Adrenal gland (tissue), 5 donors: ENCODE measurements around the gene NRP2.

Experiments
- POLR2A ChIP-seq, 2 donors: fragments of 450-650 bp; IDR thresholded peaks; one replicate each; pipeline ENCODE4 v1.6.1; 2017; ENCODE audit warnings: antibody characterized with exemption in 2 of 2, mild to moderate bottlenecking in 2 of 2, moderate library complexity in 1 of 2
- TF ChIP-seq, protein P1 (sequence below), 6 experiments: fragments of 450-650 bp in 4 of 6; fragments of 200-600 bp in 2 of 6; sonication (generic) in 1 of 6; IDR thresholded peaks; 1 replicate in 5 of 6; 2 replicates in 1 of 6; pipeline versions ENCODE4 v1.5.1 to v1.8.0; 2016 to 2021; ENCODE audit warnings: antibody characterized with exemption in 6 of 6, mild to moderate bottlenecking in 2 of 6, moderate library complexity in 1 of 6
- donor health status: DM: no; HTN: no; CAD: no.

DNA sequence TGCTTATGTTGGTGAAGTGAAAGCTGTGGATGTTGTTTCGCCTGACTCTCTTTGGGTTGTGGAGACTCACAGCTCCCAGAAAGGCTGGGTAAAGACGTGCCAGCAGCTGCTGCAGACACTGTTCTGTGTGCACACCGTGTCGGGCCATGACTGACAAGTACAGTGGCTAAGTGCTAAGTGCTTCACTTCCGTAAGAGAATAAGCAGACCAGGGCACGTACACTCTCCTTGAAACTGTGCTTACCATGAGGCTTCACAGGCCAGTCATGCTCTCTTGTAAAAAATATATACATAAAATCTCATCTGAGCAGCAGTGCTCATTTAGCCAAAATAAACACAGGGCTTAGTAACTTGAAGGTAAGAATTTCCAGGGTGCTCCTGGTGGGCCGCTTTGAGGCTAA is 86.0 kb downstream of the NRP2 start:
- no peak for TF ChIP-seq POLR2A (IDR thresholded peaks at IDR 0.05)
- TF ChIP-seq, protein P1, sequence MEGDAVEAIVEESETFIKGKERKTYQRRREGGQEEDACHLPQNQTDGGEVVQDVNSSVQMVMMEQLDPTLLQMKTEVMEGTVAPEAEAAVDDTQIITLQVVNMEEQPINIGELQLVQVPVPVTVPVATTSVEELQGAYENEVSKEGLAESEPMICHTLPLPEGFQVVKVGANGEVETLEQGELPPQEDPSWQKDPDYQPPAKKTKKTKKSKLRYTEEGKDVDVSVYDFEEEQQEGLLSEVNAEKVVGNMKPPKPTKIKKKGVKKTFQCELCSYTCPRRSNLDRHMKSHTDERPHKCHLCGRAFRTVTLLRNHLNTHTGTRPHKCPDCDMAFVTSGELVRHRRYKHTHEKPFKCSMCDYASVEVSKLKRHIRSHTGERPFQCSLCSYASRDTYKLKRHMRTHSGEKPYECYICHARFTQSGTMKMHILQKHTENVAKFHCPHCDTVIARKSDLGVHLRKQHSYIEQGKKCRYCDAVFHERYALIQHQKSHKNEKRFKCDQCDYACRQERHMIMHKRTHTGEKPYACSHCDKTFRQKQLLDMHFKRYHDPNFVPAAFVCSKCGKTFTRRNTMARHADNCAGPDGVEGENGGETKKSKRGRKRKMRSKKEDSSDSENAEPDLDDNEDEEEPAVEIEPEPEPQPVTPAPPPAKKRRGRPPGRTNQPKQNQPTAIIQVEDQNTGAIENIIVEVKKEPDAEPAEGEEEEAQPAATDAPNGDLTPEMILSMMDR (IDR thresholded peaks at IDR 0.05) = no peak
